Thymus (tissue), 11 donors: ENCODE data around the gene C5. TPM values are rescaled to one million over a fixed set of nuclear protein-coding genes. Genes with fewer than 3 reads are reported as not detected.

ENCODE experiments used
- DNase-seq, 9 donors: peaks; one replicate each; pipeline ENCODE4 v3.0.0-alpha.2; 2013; ENCODE audit warnings: low spot score in 9 of 9, low read depth in 6 of 9, missing footprints in 1 of 9
- H3K27ac ChIP-seq, 2 donors: one replicate each; pipeline ENCODE4 v1.5.1; 2013; ENCODE audit warnings: control low read depth in 1 of 2, low read depth in 1 of 2, low read length in 1 of 2, mild to moderate bottlenecking in 1 of 2, moderate library complexity in 1 of 2
- H3K27me3 ChIP-seq, 2 donors: one replicate each; pipeline ENCODE4 v1.5.1; 2013; ENCODE audit warnings: low read length in 1 of 2; ENCODE audit not compliant: control insufficient read depth in 2 of 2, insufficient read depth in 1 of 2
- H3K36me3 ChIP-seq, 2 donors: one replicate each; pipeline ENCODE4 v1.5.1; 2013; ENCODE audit warnings: low read length in 1 of 2, mild to moderate bottlenecking in 1 of 2, moderate library complexity in 1 of 2; ENCODE audit not compliant: control insufficient read depth in 2 of 2, insufficient read depth in 2 of 2
- H3K4me1 ChIP-seq, 2 donors: one replicate each; pipeline ENCODE4 v1.5.1; 2013; ENCODE audit warnings: low read length in 2 of 2; ENCODE audit not compliant: control insufficient read depth in 2 of 2, insufficient read depth in 2 of 2
- H3K4me3 ChIP-seq, 2 donors: one replicate each; pipeline ENCODE4 v1.5.1; 2013; ENCODE audit warnings: low read length in 2 of 2, control low read depth in 1 of 2, mild to moderate bottlenecking in 1 of 2
- H3K9me3 ChIP-seq, 2 donors: one replicate each; pipeline ENCODE4 v1.5.1; 2013; ENCODE audit warnings: low read length in 1 of 2, mild to moderate bottlenecking in 1 of 2; ENCODE audit not compliant: control insufficient read depth in 2 of 2, insufficient read depth in 1 of 2
- WGBS: extraction: QIAGEN DNeasy Blood & Tissue Kit; methylation state at CpG from one replicate; pipeline ENCODE4 v1.1.7; 2013; 5-methylcytosine and 5-hydroxymethylcytosine counted together
- polyA plus RNA-seq: library from polyadenylated mRNA; stranded (reverse); fragments of 200-250 nt; gene quantifications from one replicate; pipeline ENCODE4 v1.2.3, GENCODE V29; 2013
- total RNA-seq: library from RNA; stranded (reverse); fragments of 120-200 nt; gene quantifications from one replicate; pipeline ENCODE4 v1.2.4, GENCODE V29; 2013
- donor health status: healthy.

C5 gene
- total and polyA plus RNA-seq, 2 donors = 2.4 TPM

DNA sequence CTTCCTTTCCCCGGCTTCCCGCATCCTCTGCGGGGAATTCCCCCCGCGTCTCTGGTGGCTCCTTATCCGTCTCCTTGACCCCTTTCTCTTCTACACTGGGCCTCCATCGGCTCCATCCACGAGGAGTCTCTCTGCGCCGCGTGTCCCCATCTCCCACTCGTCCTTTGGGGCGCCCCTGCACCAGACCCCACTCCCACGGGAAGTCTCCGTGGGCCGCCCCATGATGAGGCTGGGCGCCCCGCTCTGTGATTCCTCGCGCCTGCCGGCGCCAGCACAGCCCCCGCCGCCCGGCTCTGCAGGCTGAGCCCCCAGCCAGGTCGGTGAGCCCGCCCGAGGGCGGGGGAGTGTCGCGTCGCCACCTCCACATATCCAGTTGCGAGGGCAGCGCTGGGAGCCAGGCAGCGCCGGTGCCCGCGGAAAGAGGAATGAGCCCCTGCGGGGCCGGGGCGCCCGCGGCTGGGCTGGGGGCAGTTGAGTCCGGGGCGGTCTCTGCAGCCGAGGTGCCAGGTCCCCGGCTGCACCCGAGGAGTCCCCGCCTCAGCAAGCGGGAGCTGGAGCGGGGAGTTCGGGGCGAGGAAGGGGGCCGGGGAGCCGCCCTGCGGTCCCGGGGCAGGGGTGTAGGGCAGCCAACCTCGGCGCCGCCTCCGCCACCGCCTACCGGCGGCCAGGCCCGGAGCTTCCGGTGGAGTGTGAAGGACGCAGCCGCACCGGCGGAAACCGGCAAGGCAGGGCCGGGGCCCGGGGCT lies 121.4 kb downstream of the C5 start:
- H3K36me3 ChIP-seq = no peaks in the 10 kb centered on the region
- DNase-seq = peak in 4 of 9 donors; percentile 51 to 87 (median 74)
- peaks cover 0 to 5% of the 10 kb centered on the region in 2 donors for H3K9me3 ChIP-seq
- H3K27ac ChIP-seq = peak overlapping the region; percentile 86 to 91
- 3% methylated on average over 73 of the region's 73 CpGs for WGBS
- peaks cover 48 to 67% of the 10 kb centered on the region in 2 donors for H3K4me1 ChIP-seq
- H3K4me3 ChIP-seq = peak overlapping the region; percentile 56 to 67
- no peaks in the 10 kb centered on the region for H3K27me3 ChIP-seq

GRCh38 chr9:120928015-120928482 lies 122.0 kb downstream of the C5 start:
- peaks cover 48 to 63% of the 10 kb centered on the region in 2 donors for H3K4me1 ChIP-seq

GRCh38 chr9:120927269-120928014 lies 122.6 kb downstream of the C5 start:
- Histone ChIP-seq H3K4me3 (no peak overlapping the region), H3K36me3 (no peaks in the 10 kb centered on the region), H3K4me1 (peaks cover 47 to 62% of the 10 kb centered on the region in 2 donors), H3K27ac (peak overlapping the region; percentile 86 to 91), H3K9me3 (peaks cover 0 to 5% of the 10 kb centered on the region in 2 donors), H3K27me3 (no peaks in the 10 kb centered on the region)
- no peak for DNase-seq
- WGBS = 79% methylated on average over 8 of the region's 8 CpGs

More at GRCh38 chr9:120928015-120928482, 122.0 kb downstream of the C5 start:
- Histone ChIP-seq H3K27ac (peak overlapping the region; percentile 86 to 91), H3K36me3 (no peaks in the 10 kb centered on the region), H3K27me3 (no peaks in the 10 kb centered on the region), H3K4me3 (peak overlapping the region; percentile 56 to 67), H3K9me3 (peaks cover 0 to 5% of the 10 kb centered on the region in 2 donors)
- 70% methylated on average over 14 of the region's 14 CpGs for WGBS
- no peak for DNase-seq

DNA sequence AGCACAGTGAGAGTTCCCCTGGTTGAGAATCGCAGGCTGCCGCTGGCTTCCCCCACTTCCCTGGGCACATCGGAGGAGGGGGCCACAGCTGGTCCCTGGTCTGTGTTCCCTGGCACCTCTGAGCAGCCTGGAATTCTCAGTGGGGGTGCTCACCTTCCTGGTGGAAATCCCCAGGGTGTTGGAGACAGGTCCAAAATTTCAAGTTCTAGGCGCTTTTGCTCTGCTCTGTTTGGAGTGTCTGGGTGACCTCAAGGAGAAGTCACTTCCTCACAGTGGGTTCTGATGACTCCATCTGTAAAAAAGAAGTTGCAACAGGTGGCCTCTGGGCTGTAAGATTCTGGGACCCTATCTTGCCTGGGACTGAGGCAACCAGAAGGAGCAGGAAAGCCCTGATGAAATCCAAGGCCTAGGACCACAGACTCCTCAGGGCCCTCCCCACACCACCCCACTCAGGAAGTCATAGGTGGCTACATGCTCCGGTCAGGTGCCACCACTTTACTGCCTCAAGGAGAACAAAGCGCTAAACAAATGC lies 123.6 kb downstream of the C5 start, which contains the start of gene TRAF1:
Gene TRAF1 (minus strand): TSS at position 400 of the 532 bp plus-strand sequence. CDS start 721 bp downstream, outside the sequence.
- Histone ChIP-seq H3K4me1 (peaks cover 39 to 53% of the 10 kb centered on the region in 2 donors), H3K4me3 (peak within 1 kb of the TSS in 1 of 2 donors; percentile 8), H3K27me3 (no peaks in the 10 kb centered on the region), H3K36me3 (no peaks in the 10 kb centered on the region), H3K27ac (peak within 1 kb of the TSS; percentile 86 to 91), H3K9me3 (peaks cover 0 to 5% of the 10 kb centered on the region in 2 donors)
- peak in 1 of 9 donors; percentile 71 for DNase-seq
- 44% methylated on average over 6 of the region's 6 CpGs for WGBS

GRCh38 chr9:120925535-120926396 lies 124.3 kb downstream of the C5 start:
- Histone ChIP-seq H3K9me3 (peaks cover 0 to 5% of the 10 kb centered on the region in 2 donors), H3K27me3 (no peaks in the 10 kb centered on the region), H3K27ac (peak overlapping the region; percentile 75 to 86), H3K36me3 (no peaks in the 10 kb centered on the region), H3K4me1 (peaks cover 35 to 51% of the 10 kb centered on the region in 2 donors), H3K4me3 (peak overlapping the region in 1 of 2 donors; percentile 8)
- peak in 1 of 9 donors; percentile 52 for DNase-seq
- 72% methylated on average over 13 of the region's 13 CpGs for WGBS

- Histone ChIP-seq H3K36me3 (no peaks in the 10 kb centered on the region), H3K9me3 (no peaks in the 10 kb centered on the region), H3K4me3 (peak overlapping the region in 1 of 2 donors; percentile 5), H3K27ac (peak overlapping the region; percentile 33 to 86), H3K27me3 (no peaks in the 10 kb centered on the region), H3K4me1 (peaks cover 36 to 54% of the 10 kb centered on the region in 2 donors)
- DNase-seq = no peak
- 91% methylated on average over 11 of the region's 11 CpGs for WGBS
These were observed 125.2 kb downstream of the C5 start for GRCh38 chr9:120924698-120925534.

- H3K27me3 ChIP-seq = no peaks in the 10 kb centered on the region
- no peak for DNase-seq
- H3K4me3 ChIP-seq = no peak overlapping the region
- WGBS = 96% methylated on average over 11 of the region's 11 CpGs
- H3K4me1 ChIP-seq = peaks cover 30 to 57% of the 10 kb centered on the region in 2 donors
- peak overlapping the region in 1 of 2 donors; percentile 5 for H3K27ac ChIP-seq
- no peaks in the 10 kb centered on the region for H3K36me3 ChIP-seq
- no peaks in the 10 kb centered on the region for H3K9me3 ChIP-seq
These were observed 126.3 kb downstream of the C5 start for GRCh38 chr9:120923620-120924328.
